Type B pancreatic cell (in vitro differentiated cells): ENCODE measurements around the gene MVB12A. TPM values are rescaled to one million over a fixed set of nuclear protein-coding genes. Genes with fewer than 3 reads are reported as not detected.

Source experiments
- DNase-seq: peaks from one replicate; pipeline ENCODE4 v3.0.0; 2021; ENCODE audit warnings: mixed read lengths; ENCODE audit not compliant: unreplicated experiment; ENCODE audit errors: extremely low spot score
- H3K27ac Mint-ChIP-seq: 2 replicates; pipeline ENCODE4 v1.8.0; 2021; ENCODE audit warnings: mild to moderate bottlenecking, mixed read lengths
- H3K27me3 Mint-ChIP-seq: 2 replicates; pipeline ENCODE4 v1.8.0; 2021; ENCODE audit warnings: mixed read lengths
- H3K36me3 Mint-ChIP-seq: 2 replicates; pipeline ENCODE4 v1.8.0; 2021; ENCODE audit warnings: mixed read lengths
- H3K4me1 Mint-ChIP-seq: one replicate; pipeline ENCODE4 v1.8.0; 2021; ENCODE audit warnings: mixed read lengths; ENCODE audit not compliant: unreplicated experiment
- H3K4me3 Mint-ChIP-seq: 2 replicates; pipeline ENCODE4 v1.8.0; 2021; ENCODE audit warnings: mild to moderate bottlenecking, mixed read lengths
- H3K9me3 Mint-ChIP-seq: 2 replicates; pipeline ENCODE4 v1.8.0; 2021; ENCODE audit warnings: mixed read lengths
- total RNA-seq: library from RNA; stranded (reverse); gene quantifications from 2 replicates; pipeline ENCODE4 v1.2.1, GENCODE V29; 2021; ENCODE audit warnings: low replicate concordance
- TF ChIP-seq, protein P1 (sequence below): fragments of 200-600 bp; sonication (generic); conservative IDR thresholded peaks from 2 replicates; pipeline ENCODE4 v1.5.0; 2021; ENCODE audit warnings: antibody characterized with exemption, mild to moderate bottlenecking

MVB12A gene
- total RNA-seq, 1 donor from 2014 or later = 37.7 TPM

DNA sequence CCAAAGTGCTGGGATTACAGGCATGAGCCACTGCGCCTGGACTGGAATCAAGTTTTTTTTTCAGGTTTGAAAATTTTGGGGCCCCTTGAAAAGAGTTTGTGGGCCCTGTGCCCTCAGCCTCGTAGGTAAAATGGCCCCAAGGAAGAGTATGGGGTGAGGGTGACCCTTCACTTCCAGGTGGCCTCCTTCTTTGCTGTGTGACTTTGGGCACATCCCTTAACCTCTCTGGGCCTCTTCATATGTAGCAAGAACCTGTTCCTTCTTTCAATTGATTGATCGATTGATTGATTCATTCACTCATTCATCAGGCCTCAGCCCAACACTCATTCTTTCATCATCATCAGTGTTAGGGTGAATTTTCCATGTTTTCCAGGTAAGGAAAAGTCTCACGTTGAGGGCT, 32.0 kb downstream of the MVB12A start:
- no peak for DNase-seq
- Mint-ChIP-seq H3K36me3 (no peaks in the 10 kb centered on the region), H3K9me3 (peaks cover 4% of the 10 kb centered on the region), H3K27me3 (peaks cover 54% of the 10 kb centered on the region), H3K4me1 (peaks cover 8% of the 10 kb centered on the region), H3K4me3 (no peak overlapping the region), H3K27ac (no peak overlapping the region)
- TF ChIP-seq, protein P1, sequence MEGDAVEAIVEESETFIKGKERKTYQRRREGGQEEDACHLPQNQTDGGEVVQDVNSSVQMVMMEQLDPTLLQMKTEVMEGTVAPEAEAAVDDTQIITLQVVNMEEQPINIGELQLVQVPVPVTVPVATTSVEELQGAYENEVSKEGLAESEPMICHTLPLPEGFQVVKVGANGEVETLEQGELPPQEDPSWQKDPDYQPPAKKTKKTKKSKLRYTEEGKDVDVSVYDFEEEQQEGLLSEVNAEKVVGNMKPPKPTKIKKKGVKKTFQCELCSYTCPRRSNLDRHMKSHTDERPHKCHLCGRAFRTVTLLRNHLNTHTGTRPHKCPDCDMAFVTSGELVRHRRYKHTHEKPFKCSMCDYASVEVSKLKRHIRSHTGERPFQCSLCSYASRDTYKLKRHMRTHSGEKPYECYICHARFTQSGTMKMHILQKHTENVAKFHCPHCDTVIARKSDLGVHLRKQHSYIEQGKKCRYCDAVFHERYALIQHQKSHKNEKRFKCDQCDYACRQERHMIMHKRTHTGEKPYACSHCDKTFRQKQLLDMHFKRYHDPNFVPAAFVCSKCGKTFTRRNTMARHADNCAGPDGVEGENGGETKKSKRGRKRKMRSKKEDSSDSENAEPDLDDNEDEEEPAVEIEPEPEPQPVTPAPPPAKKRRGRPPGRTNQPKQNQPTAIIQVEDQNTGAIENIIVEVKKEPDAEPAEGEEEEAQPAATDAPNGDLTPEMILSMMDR = no peak

DNA sequence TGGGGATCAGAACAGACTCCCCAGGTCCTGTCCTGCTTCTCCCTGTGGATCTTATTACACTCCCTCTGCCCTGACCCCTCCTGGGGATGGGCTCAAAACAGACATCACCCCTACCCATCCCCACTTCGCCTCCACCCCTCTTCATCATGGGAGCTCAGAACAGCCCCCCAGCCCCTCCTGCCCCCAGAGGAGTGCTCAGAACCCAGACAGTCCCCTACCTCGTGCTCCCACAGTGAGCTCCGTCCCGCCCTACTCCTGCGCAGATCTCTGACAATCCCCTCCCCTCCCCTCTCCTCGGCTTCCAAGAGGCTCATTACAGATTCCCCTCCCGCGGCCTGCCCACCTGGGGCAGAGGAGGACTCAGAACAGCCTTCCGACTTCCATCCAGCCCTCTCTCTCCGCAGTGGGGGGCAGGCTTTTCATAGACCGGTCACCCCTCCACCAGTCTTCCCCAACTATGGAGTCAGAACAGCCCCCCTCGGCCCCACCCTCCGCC, 34.8 kb downstream of the MVB12A start:
- H3K36me3 Mint-ChIP-seq = no peaks in the 10 kb centered on the region
- DNase-seq = no peak
- peaks cover 4% of the 10 kb centered on the region for H3K9me3 Mint-ChIP-seq
- peaks cover 3% of the 10 kb centered on the region for H3K4me1 Mint-ChIP-seq
- TF ChIP-seq, protein P1 = no peak
- H3K27ac Mint-ChIP-seq = no peak overlapping the region
- peaks cover 59% of the 10 kb centered on the region for H3K27me3 Mint-ChIP-seq
- peak overlapping the region; percentile 25 for H3K4me3 Mint-ChIP-seq

DNA sequence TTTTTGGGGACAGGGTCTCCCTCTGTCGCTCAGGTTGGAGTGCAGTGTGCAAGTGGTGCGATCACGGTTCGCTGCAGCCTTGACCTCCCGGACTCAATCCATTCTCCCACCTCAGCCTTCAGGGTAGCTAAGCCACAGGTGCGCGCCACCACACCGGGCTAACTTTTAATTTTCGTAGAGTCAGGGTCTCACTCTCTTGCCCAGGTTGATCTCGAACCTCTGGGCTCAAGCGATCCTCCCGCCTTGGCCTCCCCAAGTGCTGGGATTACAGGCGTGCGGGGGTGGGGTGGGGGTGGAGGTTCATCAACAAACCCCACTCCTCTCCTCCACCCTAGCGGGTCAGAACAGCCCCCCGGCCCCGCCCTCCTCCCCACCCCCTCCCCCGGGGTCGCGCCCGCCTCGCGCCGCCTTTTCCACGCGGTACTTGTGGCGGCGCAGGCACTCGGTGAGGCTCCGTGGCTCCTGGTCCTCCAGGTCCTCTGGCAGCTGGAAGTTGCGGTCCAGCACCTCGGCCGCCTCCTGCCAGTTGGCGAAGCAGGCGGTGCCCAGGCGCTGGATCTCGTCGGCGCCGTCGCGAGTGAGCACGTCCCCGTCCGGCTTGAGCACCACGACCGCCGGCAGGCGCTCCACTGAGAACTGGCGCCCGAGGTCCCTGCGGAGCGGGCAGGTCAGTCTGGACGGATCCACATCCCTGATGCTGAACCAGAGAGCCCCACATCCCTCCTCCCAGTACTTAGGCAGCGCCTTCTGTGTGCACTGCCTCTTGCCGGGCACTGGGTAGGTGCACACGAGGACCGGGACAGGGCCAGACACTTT, 35.7 kb downstream of the MVB12A start:
- TF ChIP-seq, protein P1 = no peak
- no peak overlapping the region for H3K27ac Mint-ChIP-seq
- H3K36me3 Mint-ChIP-seq = no peaks in the 10 kb centered on the region
- peaks cover 3% of the 10 kb centered on the region for H3K4me1 Mint-ChIP-seq
- H3K4me3 Mint-ChIP-seq = no peak overlapping the region
- no peak for DNase-seq
- peaks cover 51% of the 10 kb centered on the region for H3K27me3 Mint-ChIP-seq
- H3K9me3 Mint-ChIP-seq = no peaks in the 10 kb centered on the region

DNA sequence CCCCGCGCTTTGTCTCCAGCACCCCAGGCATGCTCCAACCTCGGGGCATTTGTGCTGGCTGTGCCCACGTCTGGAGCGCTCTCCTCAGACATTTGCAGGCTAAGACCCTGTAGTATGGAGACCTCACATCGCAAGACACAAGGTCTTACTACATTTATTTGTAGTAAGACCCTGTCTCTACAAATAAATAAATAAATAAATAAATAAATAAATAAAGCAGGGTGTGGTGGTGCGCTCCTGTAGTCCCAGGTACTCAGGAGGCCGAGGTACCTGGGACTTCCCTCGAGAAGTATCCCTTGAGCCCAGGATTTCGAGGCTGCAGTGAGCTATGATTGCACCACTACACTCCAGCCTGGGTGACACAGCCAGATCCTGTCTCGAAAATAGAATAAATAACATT, 36.3 kb downstream of the MVB12A start:
- H3K36me3 Mint-ChIP-seq = no peaks in the 10 kb centered on the region
- H3K27ac Mint-ChIP-seq = no peak overlapping the region
- H3K27me3 Mint-ChIP-seq = peaks cover 51% of the 10 kb centered on the region
- peaks cover 3% of the 10 kb centered on the region for H3K4me1 Mint-ChIP-seq
- DNase-seq = no peak
- H3K9me3 Mint-ChIP-seq = no peaks in the 10 kb centered on the region
- TF ChIP-seq, protein P1 = no peak
- H3K4me3 Mint-ChIP-seq = no peak overlapping the region

DNA sequence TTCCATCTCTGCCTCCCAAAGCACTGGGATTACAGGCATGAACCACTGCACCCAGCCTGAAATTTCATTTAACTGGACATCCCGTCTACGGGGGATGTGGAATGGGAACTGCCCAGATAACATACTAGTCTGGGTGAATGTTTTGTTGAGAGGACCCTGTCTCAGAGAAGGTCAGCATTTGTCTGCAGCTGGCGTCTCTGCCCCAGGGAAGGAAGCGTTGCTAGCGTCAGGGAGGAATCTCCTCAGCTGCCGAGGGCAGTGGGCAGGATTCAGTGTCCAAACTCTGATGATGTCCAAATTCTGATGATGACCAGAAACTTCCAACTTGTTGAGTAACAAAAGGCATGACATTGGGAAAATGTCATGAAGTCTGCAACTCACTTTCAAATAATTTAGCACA, 37.8 kb downstream of the MVB12A start:
- peaks cover 3% of the 10 kb centered on the region for H3K4me1 Mint-ChIP-seq
- DNase-seq = no peak
- H3K9me3 Mint-ChIP-seq = no peaks in the 10 kb centered on the region
- no peaks in the 10 kb centered on the region for H3K36me3 Mint-ChIP-seq
- H3K4me3 Mint-ChIP-seq = no peak overlapping the region
- TF ChIP-seq, protein P1 = no peak
- no peak overlapping the region for H3K27ac Mint-ChIP-seq
- peaks cover 45% of the 10 kb centered on the region for H3K27me3 Mint-ChIP-seq
